HepG2 (cell line): Measurements from ENCODE around the gene CERT1. TPM values are rescaled to one million over a fixed set of nuclear protein-coding genes. Genes with fewer than 3 reads are reported as not detected.

Experiments
- ARID4A ChIP-seq: sonication (generic); formaldehyde crosslinking; IDR thresholded peaks from 2 replicates; pipeline ENCODE4 v1.5.0; 2020; ENCODE audit warnings: mild to moderate bottlenecking, missing genetic modification reagents, borderline replicate concordance
- ATM ChIP-seq: fragments of 450-650 bp; IDR thresholded peaks from 2 replicates; pipeline ENCODE4 v1.7.1; 2017; ENCODE audit warnings: mild to moderate bottlenecking, borderline replicate concordance
- CBFB ChIP-seq: sonication (generic); formaldehyde crosslinking; IDR thresholded peaks from 2 replicates; pipeline ENCODE4 v1.4.0; 2020; ENCODE audit warnings: missing genetic modification reagents
- CHD2 ChIP-seq: IDR thresholded peaks from 2 replicates; pipeline ENCODE4 v1.6.1; 2011; ENCODE audit warnings: low read depth, low read length, improper control_type of control experiment
- EZH2 ChIP-seq: conservative IDR thresholded peaks from 2 replicates; pipeline ENCODE4 v1.6.1; 2012; ENCODE audit warnings: mild to moderate bottlenecking, low read depth, low read length, moderate library complexity
- FOSL2 ChIP-seq: sonication (generic); formaldehyde crosslinking; IDR thresholded peaks from 2 replicates; pipeline ENCODE4 v1.4.0; 2020; ENCODE audit warnings: missing genetic modification reagents
- FOXC1 ChIP-seq: sonication (generic); formaldehyde crosslinking; IDR thresholded peaks from 2 replicates; pipeline ENCODE4 v1.8.0; 2022; ENCODE audit warnings: mild to moderate bottlenecking, missing genetic modification reagents, borderline replicate concordance
- GATAD2A ChIP-seq: IDR thresholded peaks from 2 replicates; pipeline ENCODE4 v1.6.1; 2016
- IKZF5 ChIP-seq: IDR thresholded peaks from 2 replicates; pipeline ENCODE4 v1.6.1; 2018; ENCODE audit warnings: missing genetic modification reagents, mild to moderate bottlenecking, missing compliant biosample characterization
- NCOA2 ChIP-seq: sonication (generic); formaldehyde crosslinking; IDR thresholded peaks from 2 replicates; pipeline ENCODE4 v1.8.0; 2022; ENCODE audit warnings: inconsistent platforms
- RBFOX2 ChIP-seq: fragments of 200-400 bp; formaldehyde crosslinking; IDR thresholded peaks from 2 replicates; pipeline ENCODE4 v1.6.1; 2017; ENCODE audit warnings: low read depth, mild to moderate bottlenecking, low read length
- RCOR2 ChIP-seq: IDR thresholded peaks from 2 replicates; pipeline ENCODE4 v1.6.1; 2016; ENCODE audit warnings: missing biosample characterization, missing genetic modification reagents
- SIN3A ChIP-seq: IDR thresholded peaks from 2 replicates; pipeline ENCODE4 v1.6.1; 2011; ENCODE audit warnings: low read depth, mild to moderate bottlenecking, control low read depth, low read length, borderline replicate concordance
- SP5 ChIP-seq: IDR thresholded peaks from 2 replicates; pipeline ENCODE4 v1.6.1; 2016; ENCODE audit warnings: low read depth, borderline replicate concordance
- USF2 ChIP-seq, 2 experiments: sonication (generic) in 1 of 2; formaldehyde crosslinking in 1 of 2; IDR thresholded peaks; 2 replicates each; pipeline versions ENCODE4 v1.5.1 to v1.6.1; 2011 to 2020; ENCODE audit warnings: borderline replicate concordance in 1 of 2, low read depth in 1 of 2, low read length in 1 of 2, mild to moderate bottlenecking in 1 of 2, missing genetic modification reagents in 1 of 2, moderate library complexity in 1 of 2
- ZBTB46 ChIP-seq: sonication (generic); formaldehyde crosslinking; IDR thresholded peaks from 2 replicates; pipeline ENCODE4 v1.4.0; 2020; ENCODE audit warnings: mild to moderate bottlenecking, missing genetic modification reagents, borderline replicate concordance
- ZMAT3 ChIP-seq: sonication (generic); formaldehyde crosslinking; conservative IDR thresholded peaks from 2 replicates; pipeline ENCODE4 v1.7.0; 2021; ENCODE audit warnings: missing genetic modification reagents
- ZNF589 ChIP-seq: sonication (generic); formaldehyde crosslinking; conservative IDR thresholded peaks from 2 replicates; pipeline ENCODE4 v1.8.0; 2022; ENCODE audit warnings: mild to moderate bottlenecking, moderate library complexity, missing genetic modification reagents
- ZNF644 ChIP-seq: IDR thresholded peaks from 2 replicates; pipeline ENCODE4 v1.6.1; 2016; ENCODE audit warnings: low read depth
- polyA plus RNA-seq, 8 experiments: library from polyadenylated mRNA; depleted of rRNA in 3 of 8; stranded (reverse) in 7 of 8; unstranded in 1 of 8; fragments of >200 nt; fragmentation: Illumina TruSeq in 4 of 8; extraction: Trizol in 4 of 8; gene quantifications; 2 replicates each; pipeline versions ENCODE4 v1.2.1 to v1.2.3, GENCODE V29; 2011 to 2016; ENCODE audit warnings: low read depth in 4 of 8, missing spikeins in 1 of 8, mixed read lengths in 1 of 8; ENCODE audit not compliant: insufficient read depth in 1 of 8
- total RNA-seq, 5 experiments: library from RNA; depleted of rRNA; stranded (reverse); fragments of >200 nt; fragmentation: Illumina TruSeq; extraction: Trizol; gene quantifications; 2 replicates each; pipeline ENCODE4 v1.2.3, GENCODE V29; 2016; ENCODE audit warnings: low read depth in 1 of 5

Gene CERT1
- total and polyA plus RNA-seq, 2 of the 13 experiments (the other 11 are each of a cell fraction or from before 2014, with no cell fraction given), result 8.2 to 12.7 TPM

DNA sequence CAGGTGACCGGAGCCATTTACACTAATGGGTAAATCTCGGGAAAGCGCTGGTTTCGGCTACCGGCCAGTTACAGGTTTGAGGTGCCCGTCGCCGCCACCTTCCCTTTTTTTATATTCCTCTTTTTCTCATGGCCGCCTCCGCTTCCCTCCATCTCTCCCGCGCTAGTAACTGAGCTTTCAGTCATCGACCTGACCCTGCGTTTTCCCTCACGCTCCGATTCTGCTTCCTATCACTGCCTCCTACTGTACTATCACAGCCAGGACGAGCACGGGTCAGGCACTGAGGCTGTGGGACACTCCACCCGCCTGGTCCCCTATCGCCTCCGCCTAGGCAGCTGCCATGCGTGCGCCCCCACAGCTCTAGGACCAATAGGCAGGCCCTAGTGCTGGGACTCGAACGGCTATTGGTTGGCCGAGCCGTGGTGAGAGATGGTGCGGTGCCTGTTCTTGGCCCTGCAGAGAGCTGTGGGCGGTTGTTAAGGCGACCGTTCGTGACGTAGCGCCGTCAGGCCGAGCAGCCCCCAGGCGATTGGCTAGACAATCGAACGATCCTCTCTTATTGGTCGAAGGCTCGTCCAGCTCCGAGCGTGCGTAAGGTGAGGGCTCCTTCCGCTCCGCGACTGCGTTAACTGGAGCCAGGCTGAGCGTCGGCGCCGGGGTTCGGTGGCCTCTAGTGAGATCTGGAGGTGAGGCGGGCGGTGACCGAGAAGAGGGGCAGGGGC is 174.7 kb downstream of the CERT1 start, which contains the start of gene HMGCR (continued):
- TF ChIP-seq ARID4A (CRISPR knock-in tag) (peak; percentile 88), ZNF644 (CRISPR knock-in tag) (0 out of 2 replicates have a peak, but pooled peaks have one; percentile 41), RBFOX2 (peak; percentile 93), ATM (no peak), ZMAT3 (CRISPR knock-in tag) (peak; percentile 67; the same call in 1 of the 2 replicates), CHD2 (peak; percentile 44; the same call in 1 of the 2 replicates), FOXC1 (CRISPR knock-in tag) (no peak), ZNF589 (0 out of 2 replicates have a peak, but pooled peaks have one; percentile 71), RCOR2 (CRISPR knock-in tag) (no peak), IKZF5 (no peak), ZBTB46 (CRISPR knock-in tag) (no peak), USF2 (IDR thresholded peaks at IDR 0.05; ENCODE audit: low read depth, low read length) (no peak), USF2 (CRISPR knock-in tag; IDR thresholded peaks at IDR 0.05; ENCODE audit: borderline replicate concordance) (no peak), SP5 (CRISPR knock-in tag) (peak; percentile 35; the same call in 1 of the 2 replicates), EZH2 (no peak), CBFB (peak; percentile 63), NCOA2 (peak; percentile 66; the same call in 1 of the 2 replicates), SIN3A (peak; percentile 98), FOSL2 (CRISPR knock-in tag) (peak; percentile 48), GATAD2A (CRISPR knock-in tag) (peak; percentile 42; the same call in 1 of the 2 replicates)
